ENCODE data around the gene HOMER3. TPM values are rescaled to one million over a fixed set of nuclear protein-coding genes. Genes with fewer than 3 reads are reported as not detected.

HOMER3 gene
- total RNA-seq, 1 donor from 2014 or later, result 93.0 TPM

- intact Hi-C loops (cut with DNase I), result no loop called here
- H3K36me3 ChIP-seq, result no peaks in the 10 kb centered on the region
- DNase-seq (ENCODE audit: low spot score in 2 of 2), result no peak
These were observed 10.8 kb upstream of the HOMER3 start for GRCh38 chr19:18951721-18952281.

GRCh38 chr19:18949858-18950257 lies 8.8 kb upstream of the HOMER3 start:
- Histone ChIP-seq H3K27ac (no peak overlapping the region), H3K4me3 (no peak overlapping the region), H3K36me3 (no peaks in the 10 kb centered on the region), H3K9me3 (no peaks in the 10 kb centered on the region), H3K4me1 (no peaks in the 10 kb centered on the region), H3K27me3 (no peaks in the 10 kb centered on the region)
- no peak for DNase-seq (ENCODE audit: low spot score in 2 of 2)
- no peak for TF ChIP-seq CTCF (IDR thresholded peaks at IDR 0.05)
- intact Hi-C loops (cut with DNase I), result no loop called here

More at GRCh38 chr19:18951721-18952281, 10.8 kb upstream of the HOMER3 start:
- H3K4me3 ChIP-seq, result no peak overlapping the region
- no peaks in the 10 kb centered on the region for H3K4me1 ChIP-seq
- TF ChIP-seq CTCF (IDR thresholded peaks at IDR 0.05), result no peak
- H3K27ac ChIP-seq, result no peak overlapping the region
- H3K9me3 ChIP-seq, result no peaks in the 10 kb centered on the region
- H3K27me3 ChIP-seq, result no peaks in the 10 kb centered on the region

GRCh38 chr19:18948976-18949356 lies 7.9 kb upstream of the HOMER3 start:
- TF ChIP-seq CTCF (IDR thresholded peaks at IDR 0.05), result no peak
- DNase-seq (ENCODE audit: low spot score in 2 of 2), result no peak
- Histone ChIP-seq H3K27ac (no peak overlapping the region), H3K4me3 (no peak overlapping the region), H3K36me3 (no peaks in the 10 kb centered on the region), H3K27me3 (no peaks in the 10 kb centered on the region), H3K4me1 (no peaks in the 10 kb centered on the region), H3K9me3 (no peaks in the 10 kb centered on the region)
- intact Hi-C loops (cut with DNase I), result no loop called here

GRCh38 chr19:18948075-18948975 lies 7.3 kb upstream of the HOMER3 start:
- TF ChIP-seq CTCF (IDR thresholded peaks at IDR 0.05), result no peak
- Histone ChIP-seq H3K4me1 (no peaks in the 10 kb centered on the region), H3K4me3 (no peak overlapping the region), H3K27ac (no peak overlapping the region), H3K27me3 (no peaks in the 10 kb centered on the region), H3K9me3 (no peaks in the 10 kb centered on the region), H3K36me3 (no peaks in the 10 kb centered on the region)
- intact Hi-C loops (cut with DNase I), result no loop called here
- DNase-seq (ENCODE audit: low spot score in 2 of 2), result no peak

- no peaks in the 10 kb centered on the region for H3K27me3 ChIP-seq
- H3K27ac ChIP-seq, result no peak overlapping the region
- no peak for DNase-seq (ENCODE audit: low spot score in 2 of 2)
- H3K4me1 ChIP-seq, result no peaks in the 10 kb centered on the region
- no peaks in the 10 kb centered on the region for H3K9me3 ChIP-seq
- H3K4me3 ChIP-seq, result no peak overlapping the region
- H3K36me3 ChIP-seq, result no peaks in the 10 kb centered on the region
- intact Hi-C loops (cut with DNase I), result no loop called here
- TF ChIP-seq CTCF (IDR thresholded peaks at IDR 0.05), result no peak
These were observed 5.9 kb upstream of the HOMER3 start for GRCh38 chr19:18946918-18947317.
